ENCODE results near the gene SEC24B.

The SEC24B gene

DNA sequence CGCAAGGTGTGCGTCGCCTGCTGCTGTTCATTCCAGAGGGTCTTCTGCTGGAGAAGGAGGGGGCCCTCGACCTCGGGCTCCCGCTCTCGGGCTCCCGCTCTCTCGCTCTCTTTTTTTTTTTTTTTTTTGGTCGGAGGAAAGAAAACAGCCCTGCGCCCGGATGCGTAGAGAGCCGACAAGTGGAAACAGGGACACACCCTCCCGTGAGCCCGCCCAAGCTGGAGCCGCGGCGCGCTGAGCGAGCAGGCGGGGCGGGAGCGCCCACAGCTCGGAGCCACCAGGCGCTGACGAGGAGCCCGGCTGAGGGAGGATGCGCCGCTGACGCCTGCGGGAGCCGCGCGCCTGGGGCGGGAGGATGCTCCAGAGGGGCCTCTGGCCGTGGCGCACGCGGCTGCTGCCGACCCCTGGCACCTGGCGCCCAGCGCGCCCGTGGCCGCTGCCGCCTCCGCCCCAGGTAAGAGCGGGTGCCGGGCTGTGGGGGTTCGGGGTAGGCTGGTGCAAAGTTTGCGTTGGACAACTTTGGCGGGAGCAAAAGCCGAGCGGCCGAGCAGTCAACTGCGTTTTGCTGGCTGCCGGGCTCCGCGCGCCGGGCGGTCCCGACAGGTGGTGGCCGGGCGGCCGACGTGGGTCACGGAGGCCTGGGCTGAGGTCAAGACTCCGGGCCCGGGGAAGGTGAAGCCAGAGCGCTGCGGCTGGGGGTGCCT is 126.5 kb downstream of the SEC24B start, which contains the start of gene MCUB:
MCUB (plus strand) TSS at position 264 of the 704 bp plus-strand sequence; CDS start at position 356, 92 bp downstream.
- Mint-ChIP-seq H3K36me3 (ENCODE audit: low read depth) (peaks cover 26% of the 10 kb centered on the region), H3K4me1 (peaks cover 44% of the 10 kb centered on the region), H3K27me3 (ENCODE audit: low read depth, poor library complexity) (peaks cover 20% of the 10 kb centered on the region), H3K4me3 (peak within 1 kb of the TSS; percentile 83), H3K27ac (peak within 1 kb of the TSS; percentile 31), H3K9me3 (peaks cover 10% of the 10 kb centered on the region)
- TF ChIP-seq CTCF (IDR thresholded peaks at IDR 0.05), result no peak
- DNase-seq, result peak; percentile 84

DNA sequence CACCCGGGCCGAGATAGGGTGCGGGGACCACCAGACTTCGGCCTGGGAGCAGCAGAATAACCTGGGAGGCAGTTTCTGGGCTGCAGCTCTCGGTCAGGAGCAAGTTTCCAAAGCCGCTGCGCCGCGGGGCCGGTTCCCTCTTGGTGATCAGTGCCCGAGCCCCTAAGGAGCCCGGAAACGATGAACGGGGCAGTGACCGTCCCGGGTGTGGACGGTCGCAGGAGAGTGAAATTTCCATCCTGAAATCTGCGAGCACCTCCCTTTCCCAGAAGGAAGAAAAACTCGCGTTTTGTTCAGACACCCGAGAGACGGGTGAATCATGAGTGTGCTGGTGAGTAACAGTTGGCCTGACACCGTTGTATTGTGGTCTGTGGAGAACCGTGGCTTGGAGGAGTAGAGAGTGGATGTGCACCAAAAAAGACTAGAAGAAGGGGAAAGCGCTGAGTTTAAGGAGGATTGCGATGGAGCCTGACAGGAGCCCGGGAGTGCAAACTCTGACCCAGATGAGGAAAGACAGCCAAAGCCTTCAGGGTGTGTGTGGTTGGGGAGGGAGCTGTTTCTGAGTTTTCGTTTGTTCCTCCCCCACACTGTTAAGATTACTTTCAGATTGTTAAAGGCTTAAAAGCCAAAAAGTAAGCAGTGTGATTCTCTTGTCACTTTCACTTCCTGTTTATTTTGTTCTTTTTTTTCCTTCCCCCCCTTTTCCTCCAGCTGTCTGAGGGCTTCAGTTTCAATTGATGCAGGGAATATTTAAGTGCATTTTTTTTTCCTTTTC is 127.3 kb downstream of the SEC24B start:
- H3K9me3 Mint-ChIP-seq, result peaks cover 10% of the 10 kb centered on the region
- peaks cover 18% of the 10 kb centered on the region for H3K27me3 Mint-ChIP-seq (ENCODE audit: low read depth, poor library complexity)
- peak; percentile 9 for DNase-seq
- TF ChIP-seq CTCF (IDR thresholded peaks at IDR 0.05), result no peak
- peak overlapping the region; percentile 31 for H3K27ac Mint-ChIP-seq
- H3K36me3 Mint-ChIP-seq (ENCODE audit: low read depth), result peaks cover 23% of the 10 kb centered on the region
- H3K4me1 Mint-ChIP-seq, result peaks cover 44% of the 10 kb centered on the region
- H3K4me3 Mint-ChIP-seq, result peak overlapping the region; percentile 82

DNA sequence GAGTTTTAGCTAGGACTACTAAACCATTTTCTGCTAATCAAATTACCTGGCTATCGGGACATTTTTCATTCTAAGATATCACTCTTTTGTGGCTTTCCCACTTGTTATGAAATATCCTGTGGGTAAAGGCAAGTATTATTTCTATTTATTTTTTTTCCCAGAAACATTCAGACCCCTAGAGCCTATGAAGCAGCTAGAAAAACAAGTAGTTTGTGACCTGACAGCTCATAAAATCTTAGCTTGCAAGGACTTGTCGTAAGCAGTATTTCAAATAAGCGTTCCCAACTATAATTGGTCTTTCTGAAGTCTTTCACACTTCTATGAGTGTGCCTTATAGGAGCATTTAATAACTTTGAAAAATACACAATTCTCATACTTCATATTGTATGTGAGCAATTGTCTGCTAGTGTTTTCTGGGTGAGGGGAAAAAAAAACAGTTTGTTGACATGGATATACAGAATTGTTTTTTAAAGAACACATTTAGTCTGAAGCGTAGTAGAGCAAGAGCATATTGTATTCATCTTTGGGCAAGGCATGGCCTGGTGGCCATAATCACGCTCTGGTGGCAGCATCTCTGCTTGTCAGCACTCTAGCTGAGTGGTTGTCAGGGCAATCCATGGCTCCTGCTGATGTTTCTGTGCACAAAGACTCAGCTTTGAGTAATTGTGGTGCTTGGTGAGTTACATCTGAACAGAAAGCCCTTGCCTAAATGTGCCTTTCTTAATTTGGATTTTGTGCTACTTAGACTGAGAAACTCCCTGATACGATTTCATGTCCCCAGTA is 129.0 kb downstream of the SEC24B start:
- DNase-seq, result no peak
- peaks cover 11% of the 10 kb centered on the region for H3K36me3 Mint-ChIP-seq (ENCODE audit: low read depth)
- TF ChIP-seq CTCF (IDR thresholded peaks at IDR 0.05), result no peak
- H3K4me1 Mint-ChIP-seq, result peaks cover 44% of the 10 kb centered on the region
- no peak overlapping the region for H3K4me3 Mint-ChIP-seq
- H3K27me3 Mint-ChIP-seq (ENCODE audit: low read depth, poor library complexity), result peaks cover 18% of the 10 kb centered on the region
- no peak overlapping the region for H3K27ac Mint-ChIP-seq
- peaks cover 6% of the 10 kb centered on the region for H3K9me3 Mint-ChIP-seq

DNA sequence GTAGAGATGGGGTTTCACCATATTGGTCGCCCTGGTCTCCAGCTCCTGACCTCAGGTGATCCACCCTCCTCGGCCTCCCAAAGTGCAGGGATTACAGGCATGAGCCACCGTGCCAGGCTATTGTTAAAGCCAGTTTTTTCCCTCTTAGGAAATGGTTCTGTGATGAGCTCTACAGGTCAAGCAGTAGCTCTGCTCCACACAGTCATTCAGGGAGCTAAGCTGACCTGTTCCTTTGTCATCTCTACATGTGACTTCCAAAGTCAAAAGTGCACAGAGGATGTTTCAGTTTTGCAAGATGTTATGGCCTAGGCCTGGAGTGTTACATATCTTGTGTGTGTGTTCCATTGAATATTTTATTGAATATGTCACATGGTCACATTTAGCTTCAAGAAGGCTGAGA is 137.9 kb downstream of the SEC24B start:
- no peak overlapping the region for H3K27ac Mint-ChIP-seq
- no peak overlapping the region for H3K4me3 Mint-ChIP-seq
- TF ChIP-seq CTCF (IDR thresholded peaks at IDR 0.05), result no peak
- H3K27me3 Mint-ChIP-seq (ENCODE audit: low read depth, poor library complexity), result no peaks in the 10 kb centered on the region
- DNase-seq, result no peak
- H3K4me1 Mint-ChIP-seq, result no peaks in the 10 kb centered on the region
- H3K36me3 Mint-ChIP-seq (ENCODE audit: low read depth), result no peaks in the 10 kb centered on the region
- H3K9me3 Mint-ChIP-seq, result peaks cover 13% of the 10 kb centered on the region

GRCh38 chr4:109572154-109572553 is 138.5 kb downstream of the SEC24B start:
- Mint-ChIP-seq H3K4me3 (no peak overlapping the region), H3K27ac (no peak overlapping the region), H3K4me1 (no peaks in the 10 kb centered on the region), H3K9me3 (peaks cover 13% of the 10 kb centered on the region), H3K36me3 (ENCODE audit: low read depth) (no peaks in the 10 kb centered on the region), H3K27me3 (ENCODE audit: low read depth, poor library complexity) (no peaks in the 10 kb centered on the region)
- no peak for DNase-seq
- no peak for TF ChIP-seq CTCF (IDR thresholded peaks at IDR 0.05)
